A673 (cell line): ENCODE results near the gene CCDC69.

Experiments used
- EZH2 ChIP-seq: fragments of 200-600 bp; sonication (generic); IDR thresholded peaks from 2 replicates; pipeline ENCODE4 v1.6.1; 2017; ENCODE audit warnings: borderline replicate concordance, low read depth, mild to moderate bottlenecking, mixed read lengths, antibody characterized with exemption, low read length; ENCODE audit not compliant: poor library complexity, severe bottlenecking
- TF ChIP-seq, protein P1 (sequence below): fragments of 300-800, 200-600 bp; sonication (generic); conservative IDR thresholded peaks from 2 replicates; pipeline ENCODE4 v1.5.1; 2017; ENCODE audit warnings: low read depth, mild to moderate bottlenecking, antibody characterized with exemption, low read length, moderate library complexity, mixed read lengths

DNA sequence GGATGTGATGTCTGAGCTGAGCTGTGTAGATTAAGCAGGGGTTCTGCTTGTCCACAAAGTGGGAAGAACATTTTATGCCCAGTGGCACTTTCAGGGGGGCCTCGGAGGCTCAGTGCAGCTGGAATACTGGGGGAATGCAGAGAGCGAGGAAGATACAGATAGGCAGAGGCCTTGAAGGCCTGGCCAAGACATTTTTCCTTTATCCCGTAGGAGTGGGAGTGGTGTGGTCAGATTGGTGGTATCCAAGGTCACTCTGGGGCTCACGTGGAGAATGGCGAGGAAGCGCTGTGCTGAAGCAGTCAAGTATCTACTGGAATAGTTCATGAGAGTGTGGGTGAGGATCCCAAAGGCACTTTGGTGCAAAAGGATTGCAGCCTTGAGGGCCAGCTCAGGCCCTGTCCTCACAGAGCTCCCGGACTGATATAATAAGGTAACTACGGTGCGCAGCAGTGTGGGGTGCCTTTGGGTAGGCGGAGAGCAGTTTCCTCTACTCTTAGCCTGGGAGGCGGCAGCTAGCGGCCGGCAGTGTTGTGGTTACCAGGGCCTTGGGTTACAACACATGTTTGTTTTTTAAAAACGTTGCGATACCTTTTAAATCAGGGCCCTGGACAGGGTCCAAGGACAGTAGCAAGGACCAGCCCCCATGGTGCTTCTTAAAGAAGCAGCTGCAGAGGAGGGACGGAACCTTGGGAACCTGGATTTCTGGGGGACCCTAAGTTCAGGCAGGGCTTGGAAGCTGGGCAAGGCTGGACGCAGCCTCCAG, 10.8 kb upstream of the CCDC69 start:
- TF ChIP-seq, protein P1, sequence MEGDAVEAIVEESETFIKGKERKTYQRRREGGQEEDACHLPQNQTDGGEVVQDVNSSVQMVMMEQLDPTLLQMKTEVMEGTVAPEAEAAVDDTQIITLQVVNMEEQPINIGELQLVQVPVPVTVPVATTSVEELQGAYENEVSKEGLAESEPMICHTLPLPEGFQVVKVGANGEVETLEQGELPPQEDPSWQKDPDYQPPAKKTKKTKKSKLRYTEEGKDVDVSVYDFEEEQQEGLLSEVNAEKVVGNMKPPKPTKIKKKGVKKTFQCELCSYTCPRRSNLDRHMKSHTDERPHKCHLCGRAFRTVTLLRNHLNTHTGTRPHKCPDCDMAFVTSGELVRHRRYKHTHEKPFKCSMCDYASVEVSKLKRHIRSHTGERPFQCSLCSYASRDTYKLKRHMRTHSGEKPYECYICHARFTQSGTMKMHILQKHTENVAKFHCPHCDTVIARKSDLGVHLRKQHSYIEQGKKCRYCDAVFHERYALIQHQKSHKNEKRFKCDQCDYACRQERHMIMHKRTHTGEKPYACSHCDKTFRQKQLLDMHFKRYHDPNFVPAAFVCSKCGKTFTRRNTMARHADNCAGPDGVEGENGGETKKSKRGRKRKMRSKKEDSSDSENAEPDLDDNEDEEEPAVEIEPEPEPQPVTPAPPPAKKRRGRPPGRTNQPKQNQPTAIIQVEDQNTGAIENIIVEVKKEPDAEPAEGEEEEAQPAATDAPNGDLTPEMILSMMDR, result no peak
- no peak for TF ChIP-seq EZH2
